Mesodermal cell (in vitro differentiated cells): ENCODE results near the gene ARPIN.
"Not testable (repeated sequence)": the region's sequence is repeated elsewhere in the genome, so short reads cannot be mapped to it uniquely, and the experiment has no call there.

Experiments used
- H3K27ac ChIP-seq: 2 replicates; pipeline ENCODE4 v1.7.0; 2013; ENCODE audit warnings: mild to moderate bottlenecking, low read depth, low read length, moderate library complexity; ENCODE audit not compliant: severe bottlenecking
- H3K36me3 ChIP-seq: 2 replicates; pipeline ENCODE4 v1.7.1; 2013; ENCODE audit warnings: mild to moderate bottlenecking, low read length, moderate library complexity; ENCODE audit not compliant: control insufficient read depth, insufficient read depth
- H3K4me1 ChIP-seq: one replicate; pipeline ENCODE4 v1.7.1; 2013; ENCODE audit warnings: mild to moderate bottlenecking, low read length; ENCODE audit not compliant: insufficient read depth, control insufficient read depth, poor library complexity, severe bottlenecking
- H3K4me3 ChIP-seq: 2 replicates; pipeline ENCODE4 v1.7.0; 2013; ENCODE audit warnings: low read length, control low read depth, mild to moderate bottlenecking; ENCODE audit not compliant: insufficient read depth, poor library complexity, severe bottlenecking; ENCODE audit errors: extremely low read depth
- H3K9me3 ChIP-seq: 2 replicates; pipeline ENCODE4 v1.7.1; 2013; ENCODE audit warnings: mild to moderate bottlenecking, low read length, moderate library complexity; ENCODE audit not compliant: control insufficient read depth
- WGBS, 2 experiments: methylation state at CpG; one replicate each; pipeline ENCODE4 v1.1.5; 2013; ENCODE audit warnings: missing lambda C conversion rate in 2 of 2; ENCODE audit not compliant: insufficient coverage in 2 of 2; 5-methylcytosine and 5-hydroxymethylcytosine counted together

ARPIN gene

GRCh38 chr15:89898614-89899294 lies 14.0 kb downstream of the ARPIN start:
- no peaks in the 10 kb centered on the region for H3K4me1 ChIP-seq
- 84 to 96% methylated on average over 5 to 7 of the region's 7 CpGs for WGBS, 2 experiments
- H3K36me3 ChIP-seq, result peaks cover 2% of the 10 kb centered on the region
- H3K4me3 ChIP-seq, result no peak overlapping the region
- H3K27ac ChIP-seq, result no peak overlapping the region
- no peaks in the 10 kb centered on the region for H3K9me3 ChIP-seq

GRCh38 chr15:89898146-89898545 lies 14.6 kb downstream of the ARPIN start:
- H3K36me3 ChIP-seq, result peaks cover 2% of the 10 kb centered on the region
- no peak overlapping the region for H3K4me3 ChIP-seq
- no peak overlapping the region for H3K27ac ChIP-seq
- WGBS, 2 experiments, result no CpG with 5 or more reads among the region's 2 CpGs
- H3K4me1 ChIP-seq, result peaks cover under 1% of the 10 kb centered on the region
- no peaks in the 10 kb centered on the region for H3K9me3 ChIP-seq

- Histone ChIP-seq H3K9me3 (no peaks in the 10 kb centered on the region), H3K27ac (peak within 1 kb of the TSS; percentile 89), H3K4me3 (peak within 1 kb of the TSS; percentile 89), H3K4me1 (peaks cover 5% of the 10 kb centered on the region), H3K36me3 (peaks cover 2% of the 10 kb centered on the region)
- 0% methylated on average over 42 to 59 of the region's 62 CpGs for WGBS, 2 experiments
Observed at GRCh38 chr15:89893696-89894447, 18.9 kb downstream of the ARPIN start, which contains the start of gene AP3S2. Gene AP3S2 (minus strand): TSS chr15:89893994. CDS start chr15:89893949, 45 bp downstream.

GRCh38 chr15:89893027-89893426 lies 19.7 kb downstream of the ARPIN start:
- peak overlapping the region; percentile 89 for H3K4me3 ChIP-seq
- peaks cover 11% of the 10 kb centered on the region for H3K36me3 ChIP-seq
- 70 to 78% methylated on average over 4 of the region's 6 CpGs for WGBS, 2 experiments
- H3K4me1 ChIP-seq, result peaks cover 5% of the 10 kb centered on the region
- H3K9me3 ChIP-seq, result no peaks in the 10 kb centered on the region
- H3K27ac ChIP-seq, result peak overlapping the region; percentile 89

- Histone ChIP-seq H3K36me3 (peaks cover 53% of the 10 kb centered on the region), H3K4me1 (peaks cover 5% of the 10 kb centered on the region), H3K9me3 (no peaks in the 10 kb centered on the region), H3K4me3 (no peak overlapping the region), H3K27ac (no peak overlapping the region)
- WGBS, 2 experiments, result 100% methylated on average over 1 of the region's 4 CpGs
Observed at GRCh38 chr15:89888214-89888804, 24.4 kb downstream of the ARPIN start.

- 100% methylated on average over 1 of the region's 2 CpGs for WGBS, 2 experiments
- H3K9me3 ChIP-seq, result no peaks in the 10 kb centered on the region
- H3K27ac ChIP-seq, result no peak overlapping the region
- no peaks in the 10 kb centered on the region for H3K4me1 ChIP-seq
- H3K36me3 ChIP-seq, result peaks cover 59% of the 10 kb centered on the region
- H3K4me3 ChIP-seq, result no peak overlapping the region
Observed at GRCh38 chr15:89885611-89886010, 27.1 kb downstream of the ARPIN start.

GRCh38 chr15:89885179-89885578 lies 27.6 kb downstream of the ARPIN start:
- 94 to 100% methylated on average over 2 of the region's 3 CpGs for WGBS, 2 experiments
- H3K4me3 ChIP-seq, H3K9me3 ChIP-seq, H3K27ac ChIP-seq, H3K4me1 ChIP-seq: not testable (repeated sequence)
- peaks cover 63% of the 10 kb centered on the region for H3K36me3 ChIP-seq

GRCh38 chr15:89883518-89883917 lies 29.2 kb downstream of the ARPIN start:
- Histone ChIP-seq H3K36me3 (peaks cover 63% of the 10 kb centered on the region), H3K27ac (no peak overlapping the region), H3K4me1 (no peaks in the 10 kb centered on the region), H3K4me3 (no peak overlapping the region), H3K9me3 (no peaks in the 10 kb centered on the region)
- WGBS, 2 experiments, result no CpG with 5 or more reads among the region's 1 CpG

GRCh38 chr15:89880727-89881126 lies 32.0 kb downstream of the ARPIN start:
- Histone ChIP-seq H3K36me3 (peaks cover 54% of the 10 kb centered on the region), H3K27ac (no peak overlapping the region), H3K4me3 (no peak overlapping the region), H3K9me3 (no peaks in the 10 kb centered on the region), H3K4me1 (no peaks in the 10 kb centered on the region)
- 81 to 93% methylated on average over 1 of the region's 1 CpG for WGBS, 2 experiments

GRCh38 chr15:89878323-89878722 lies 34.4 kb downstream of the ARPIN start:
- Histone ChIP-seq H3K27ac (no peak overlapping the region), H3K9me3 (no peaks in the 10 kb centered on the region), H3K4me1 (no peaks in the 10 kb centered on the region), H3K4me3 (no peak overlapping the region), H3K36me3 (peaks cover 49% of the 10 kb centered on the region)
- WGBS, 2 experiments, result 97 to 100% methylated on average over 1 to 3 of the region's 3 CpGs
